ENCODE results near the gene FSD1L.

The FSD1L gene

DNA sequence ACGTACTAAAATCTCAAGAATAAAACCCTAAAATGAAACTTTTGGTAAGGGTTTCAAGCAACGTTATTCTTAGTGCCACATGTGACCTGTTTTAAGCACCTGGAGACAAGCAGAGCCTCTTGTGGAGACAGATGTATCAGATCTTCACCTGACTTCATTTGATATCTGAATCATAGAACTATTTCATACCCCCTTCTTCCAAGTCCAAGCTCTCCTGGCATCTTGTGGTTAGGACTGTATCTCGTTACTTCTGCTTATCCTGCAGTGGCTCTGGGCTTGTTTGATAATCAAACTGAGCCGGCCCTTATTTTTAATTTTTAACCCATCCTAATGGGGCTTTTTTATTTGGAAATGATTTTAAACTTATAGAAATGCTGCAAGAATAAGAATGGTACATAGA lies 11.1 kb upstream of the FSD1L start:
- H3K27ac ChIP-seq = no peak overlapping the region
- TF ChIP-seq, protein P1, sequence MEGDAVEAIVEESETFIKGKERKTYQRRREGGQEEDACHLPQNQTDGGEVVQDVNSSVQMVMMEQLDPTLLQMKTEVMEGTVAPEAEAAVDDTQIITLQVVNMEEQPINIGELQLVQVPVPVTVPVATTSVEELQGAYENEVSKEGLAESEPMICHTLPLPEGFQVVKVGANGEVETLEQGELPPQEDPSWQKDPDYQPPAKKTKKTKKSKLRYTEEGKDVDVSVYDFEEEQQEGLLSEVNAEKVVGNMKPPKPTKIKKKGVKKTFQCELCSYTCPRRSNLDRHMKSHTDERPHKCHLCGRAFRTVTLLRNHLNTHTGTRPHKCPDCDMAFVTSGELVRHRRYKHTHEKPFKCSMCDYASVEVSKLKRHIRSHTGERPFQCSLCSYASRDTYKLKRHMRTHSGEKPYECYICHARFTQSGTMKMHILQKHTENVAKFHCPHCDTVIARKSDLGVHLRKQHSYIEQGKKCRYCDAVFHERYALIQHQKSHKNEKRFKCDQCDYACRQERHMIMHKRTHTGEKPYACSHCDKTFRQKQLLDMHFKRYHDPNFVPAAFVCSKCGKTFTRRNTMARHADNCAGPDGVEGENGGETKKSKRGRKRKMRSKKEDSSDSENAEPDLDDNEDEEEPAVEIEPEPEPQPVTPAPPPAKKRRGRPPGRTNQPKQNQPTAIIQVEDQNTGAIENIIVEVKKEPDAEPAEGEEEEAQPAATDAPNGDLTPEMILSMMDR (IDR thresholded peaks at IDR 0.05) = no peak
- TF ChIP-seq ZFX (IDR thresholded peaks at IDR 0.05; ENCODE audit: borderline replicate concordance) = no peak

GRCh38 chr9:105437704-105438103 lies 10.1 kb upstream of the FSD1L start:
- H3K27ac ChIP-seq = no peak overlapping the region
- TF ChIP-seq, protein P1 (IDR thresholded peaks at IDR 0.05) = no peak
- no peak for TF ChIP-seq ZFX (IDR thresholded peaks at IDR 0.05; ENCODE audit: borderline replicate concordance)

DNA sequence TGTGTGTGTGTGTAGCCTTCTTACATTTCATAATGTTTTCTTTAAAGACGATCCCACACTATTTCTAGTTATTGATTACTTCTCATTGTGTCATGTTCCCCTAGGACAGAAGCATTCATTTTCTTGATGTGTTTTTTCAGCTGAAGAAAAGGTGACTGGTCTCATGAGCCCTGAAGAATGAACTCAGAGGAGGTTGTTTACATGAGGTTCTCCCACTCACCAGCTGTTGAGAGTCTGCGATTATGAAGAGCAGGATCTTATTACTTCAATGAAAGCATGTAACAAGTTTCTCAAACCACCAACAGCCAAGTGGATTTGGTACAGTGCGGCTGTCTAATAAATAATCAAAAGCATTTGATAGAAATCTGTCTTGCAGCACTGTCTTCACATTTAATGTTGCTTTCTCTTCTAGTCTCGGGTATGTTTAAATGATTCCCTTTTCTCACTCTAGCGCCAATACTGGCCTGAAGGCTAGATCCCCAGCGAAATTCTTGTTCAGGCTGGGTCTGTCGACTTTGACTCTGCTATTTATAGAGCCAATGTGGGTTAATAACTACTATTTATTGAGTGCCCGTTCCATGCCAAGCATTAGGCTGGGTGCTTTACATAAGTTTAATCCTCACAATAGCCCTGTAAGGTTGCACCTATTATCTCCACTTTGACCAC lies 9.6 kb upstream of the FSD1L start:
- TF ChIP-seq, protein P1 (IDR thresholded peaks at IDR 0.05) = no peak
- TF ChIP-seq ZFX (IDR thresholded peaks at IDR 0.05; ENCODE audit: borderline replicate concordance) = no peak
- H3K27ac ChIP-seq = no peak overlapping the region

DNA sequence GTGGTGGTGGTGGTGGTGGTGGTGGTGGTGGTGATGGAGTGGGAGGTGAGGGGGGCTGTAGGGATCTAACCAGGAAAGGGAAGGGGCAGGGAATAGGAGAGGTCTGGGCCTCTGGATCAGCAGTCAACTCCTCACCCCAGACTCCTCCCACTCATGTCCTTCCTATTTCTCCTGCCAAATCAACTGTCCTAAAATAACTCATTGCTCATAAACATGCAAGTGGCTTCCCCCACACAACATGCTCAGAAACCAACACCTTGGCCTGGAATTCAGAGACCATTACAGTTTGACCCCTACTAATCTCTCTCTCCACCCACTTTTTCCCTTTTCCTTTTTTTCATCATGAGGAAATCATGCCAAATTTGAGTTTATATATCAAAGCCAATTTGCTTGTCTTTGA lies 8.4 kb upstream of the FSD1L start:
- no peak for TF ChIP-seq ZFX (IDR thresholded peaks at IDR 0.05; ENCODE audit: borderline replicate concordance)
- no peak overlapping the region for H3K27ac ChIP-seq

- TF ChIP-seq ZFX (IDR thresholded peaks at IDR 0.05; ENCODE audit: borderline replicate concordance) = no peak
- TF ChIP-seq, protein P1 (IDR thresholded peaks at IDR 0.05) = no peak
- H3K27ac ChIP-seq = no peak overlapping the region
Measured at GRCh38 chr9:105441616-105442160, 6.1 kb upstream of the FSD1L start.

- TF ChIP-seq, protein P1 (IDR thresholded peaks at IDR 0.05) = no peak
- TF ChIP-seq ZFX (IDR thresholded peaks at IDR 0.05; ENCODE audit: borderline replicate concordance) = no peak
- no peak overlapping the region for H3K27ac ChIP-seq
Measured at GRCh38 chr9:105443121-105443520, 4.7 kb upstream of the FSD1L start.

- TF ChIP-seq, protein P1 (IDR thresholded peaks at IDR 0.05) = no peak
- no peak for TF ChIP-seq ZFX (IDR thresholded peaks at IDR 0.05; ENCODE audit: borderline replicate concordance)
- no peak overlapping the region for H3K27ac ChIP-seq
Measured at GRCh38 chr9:105444130-105444529, 3.7 kb upstream of the FSD1L start.

Measured in 22Rv1 (cell line).